CD4-positive, alpha-beta T cell treated with Interleukin-4 for 1 hour (primary cell): ENCODE results near the gene UBQLN4.
A peak's percentile ranks its signal among the peaks of the same experiment; 100 is the strongest.

ENCODE experiments used
- DNase-seq, 2 donors: peaks; one replicate each; pipeline ENCODE4 v3.0.0-alpha.2; 2020 to 2022

UBQLN4 gene

GRCh38 chr1:156053768-156054499 lies at the start of gene UBQLN4:
Gene UBQLN4 (minus strand): TSS chr1:156053798. CDS start chr1:156053701, 97 bp downstream.
- DNase-seq: peak; percentile 88 to 91

- DNase-seq: no peak
Measured at GRCh38 chr1:156102633-156103511, 49.3 kb upstream of the UBQLN4 start.

- DNase-seq: no peak
Measured at GRCh38 chr1:156101880-156102279, 48.3 kb upstream of the UBQLN4 start.

- DNase-seq: no peak
Measured at GRCh38 chr1:156100205-156100995, 46.8 kb upstream of the UBQLN4 start.

- no peak for DNase-seq
Measured at GRCh38 chr1:156099282-156099681, 45.7 kb upstream of the UBQLN4 start.

GRCh38 chr1:156098784-156099183 lies 45.2 kb upstream of the UBQLN4 start:
- no peak for DNase-seq

GRCh38 chr1:156097499-156098178 lies 44.0 kb upstream of the UBQLN4 start:
- no peak for DNase-seq

- peak; percentile 94 to 96 for DNase-seq
Measured at GRCh38 chr1:156096640-156097391, 43.2 kb upstream of the UBQLN4 start.

- DNase-seq: no peak
Measured at GRCh38 chr1:156095906-156096508, 42.4 kb upstream of the UBQLN4 start.

- no peak for DNase-seq
Measured at GRCh38 chr1:156091610-156092009, 38.0 kb upstream of the UBQLN4 start.

GRCh38 chr1:156090840-156091188 lies 37.2 kb upstream of the UBQLN4 start:
- peak; percentile 88 for DNase-seq

- no peak for DNase-seq
Measured at GRCh38 chr1:156090138-156090839, 36.7 kb upstream of the UBQLN4 start.

- DNase-seq: no peak
Measured at GRCh38 chr1:156089704-156090103, 36.1 kb upstream of the UBQLN4 start.

GRCh38 chr1:156086256-156086662 lies 32.7 kb upstream of the UBQLN4 start:
- DNase-seq: no peak

GRCh38 chr1:156083800-156084790 lies 30.5 kb upstream of the UBQLN4 start:
- no peak for DNase-seq

- peak; percentile 51 to 64 for DNase-seq
Measured at GRCh38 chr1:156082309-156083091, 28.9 kb upstream of the UBQLN4 start, which contains the start of gene MEX3A. Gene MEX3A (minus strand): TSS chr1:156082465. CDS start chr1:156081998, 467 bp downstream.

- DNase-seq: no peak
Measured at GRCh38 chr1:156081917-156082308, 28.3 kb upstream of the UBQLN4 start.

GRCh38 chr1:156081180-156081916 lies 27.8 kb upstream of the UBQLN4 start:
- no peak for DNase-seq
